HEK293 (cell line): ENCODE results near the gene MLXIPL.

Experiments used
- CTCF ChIA-PET: fragments of 350-600 bp; formaldehyde crosslinking; extraction: SDS; loops from one replicate; lab custom pipeline; 2021; ENCODE audit warnings: antibody characterized with exemption; lab: Yijun Ruan, JAX
- POLR2A ChIA-PET: fragments of 300-600 bp; formaldehyde crosslinking; extraction: SDS; loops from one replicate; lab custom pipeline; 2020; ENCODE audit warnings: antibody characterized with exemption, inconsistent platforms; lab: Yijun Ruan, JAX
- H3K27ac ChIP-seq: fragments of 200-500 bp; sonication (Bioruptor generic); 2 replicates; pipeline ENCODE4 v1.5.1; 2014; ENCODE audit warnings: low read depth, low read length, control low read depth, inconsistent platforms; ENCODE audit errors: extremely low read depth
- H3K36me3 ChIP-seq, 2 experiments: fragments of 200-500 bp in 1 of 2; sonication (Bioruptor generic) in 1 of 2; 1 replicate in 1 of 2; 2 replicates in 1 of 2; pipeline ENCODE4 v1.5.1; 2014 to 2017; ENCODE audit warnings: inconsistent platforms in 2 of 2, low read length in 2 of 2; ENCODE audit not compliant: control insufficient read depth in 2 of 2, insufficient read depth in 1 of 2
- H3K4me1 ChIP-seq: fragments of 200-500 bp; sonication (Bioruptor generic); 2 replicates; pipeline ENCODE4 v1.5.1; 2014; ENCODE audit warnings: mild to moderate bottlenecking, low read length, inconsistent platforms; ENCODE audit not compliant: control insufficient read depth, insufficient read depth
- H3K4me3 ChIP-seq: 2 replicates; pipeline ENCODE4 v1.5.1; 2011; ENCODE audit warnings: low read depth, mild to moderate bottlenecking, control low read depth, low read length, moderate library complexity
- H3K9me3 ChIP-seq: fragments of 200-500 bp; sonication (Bioruptor generic); 2 replicates; pipeline ENCODE4 v1.5.1; 2014; ENCODE audit warnings: low read depth, low read length, inconsistent platforms; ENCODE audit not compliant: control insufficient read depth, insufficient read depth
- EGR2 ChIP-seq: fragments of 450-650 bp; formaldehyde crosslinking; IDR thresholded peaks from 2 replicates; pipeline ENCODE4 v1.5.1; 2016; ENCODE audit warnings: low read depth, missing biosample characterization, missing genetic modification characterization
- HIC1 ChIP-seq: fragments of 450-650 bp; formaldehyde crosslinking; IDR thresholded peaks from 2 replicates; pipeline ENCODE4 v1.5.1; 2016; ENCODE audit warnings: missing biosample characterization, missing genetic modification characterization
- HOXC10 ChIP-seq: sonication (generic); formaldehyde crosslinking; IDR thresholded peaks from 2 replicates; pipeline ENCODE4 v1.8.1; 2023; ENCODE audit warnings: mild to moderate bottlenecking, missing genetic modification reagents
- IKZF3 ChIP-seq: fragments of 450-650 bp; IDR thresholded peaks from 2 replicates; pipeline ENCODE4 v1.5.0; 2018; ENCODE audit warnings: missing biosample characterization, mild to moderate bottlenecking, missing genetic modification characterization, moderate library complexity
- OVOL3 ChIP-seq: fragments of 450-650 bp; formaldehyde crosslinking; IDR thresholded peaks from 2 replicates; pipeline ENCODE4 v1.5.1; 2016; ENCODE audit warnings: missing biosample characterization, missing genetic modification characterization
- SCRT2 ChIP-seq: fragments of 450-650 bp; formaldehyde crosslinking; IDR thresholded peaks from 2 replicates; pipeline ENCODE4 v1.5.1; 2016; ENCODE audit warnings: missing biosample characterization, missing genetic modification characterization
- SP2 ChIP-seq: fragments of 450-650 bp; formaldehyde crosslinking; IDR thresholded peaks from 2 replicates; pipeline ENCODE4 v1.5.1; 2016; ENCODE audit warnings: missing biosample characterization, missing genetic modification characterization
- TRIM28 ChIP-seq: IDR thresholded peaks from 2 replicates; pipeline ENCODE4 v1.6.1; 2011; ENCODE audit warnings: low read length, control low read depth, borderline replicate concordance
- WT1 ChIP-seq: fragments of 450-650 bp; formaldehyde crosslinking; IDR thresholded peaks from 2 replicates; pipeline ENCODE4 v1.5.1; 2016; ENCODE audit warnings: missing biosample characterization, missing genetic modification characterization
- ZBTB17 ChIP-seq: fragments of 450-650 bp; formaldehyde crosslinking; IDR thresholded peaks from 2 replicates; pipeline ENCODE4 v1.5.1; 2016; ENCODE audit warnings: missing biosample characterization, missing genetic modification characterization
- ZBTB20 ChIP-seq: fragments of 450-650 bp; formaldehyde crosslinking; IDR thresholded peaks from 2 replicates; pipeline ENCODE4 v1.5.1; 2016; ENCODE audit warnings: missing biosample characterization, missing genetic modification characterization
- ZBTB6 ChIP-seq: fragments of 450-650 bp; formaldehyde crosslinking; IDR thresholded peaks from 2 replicates; pipeline ENCODE4 v1.5.1; 2017; ENCODE audit warnings: missing biosample characterization, missing genetic modification characterization
- ZFHX2 ChIP-seq: fragments of 450-650 bp; formaldehyde crosslinking; conservative IDR thresholded peaks from 2 replicates; pipeline ENCODE4 v1.5.1; 2016; ENCODE audit warnings: missing biosample characterization, missing genetic modification characterization
- ZNF138 ChIP-seq: fragments of 450-650 bp; formaldehyde crosslinking; IDR thresholded peaks from 2 replicates; pipeline ENCODE4 v1.5.1; 2016; ENCODE audit warnings: missing biosample characterization, missing genetic modification characterization, borderline replicate concordance
- ZNF155 ChIP-seq: fragments of 450-650 bp; formaldehyde crosslinking; IDR thresholded peaks from 2 replicates; pipeline ENCODE4 v1.5.1; 2016; ENCODE audit warnings: missing biosample characterization, missing genetic modification characterization
- ZNF16 ChIP-seq: fragments of 450-650 bp; formaldehyde crosslinking; IDR thresholded peaks from 2 replicates; pipeline ENCODE4 v1.5.1; 2016; ENCODE audit warnings: low read depth, missing biosample characterization, missing genetic modification characterization
- ZNF211 ChIP-seq: fragments of 450-650 bp; formaldehyde crosslinking; IDR thresholded peaks from 2 replicates; pipeline ENCODE4 v1.5.1; 2016; ENCODE audit warnings: low read depth, missing biosample characterization, missing genetic modification characterization
- ZNF221 ChIP-seq: fragments of 450-650 bp; formaldehyde crosslinking; IDR thresholded peaks from 2 replicates; pipeline ENCODE4 v1.5.1; 2017; ENCODE audit warnings: missing biosample characterization, missing genetic modification characterization, borderline replicate concordance
- ZNF362 ChIP-seq: fragments of 450-650 bp; formaldehyde crosslinking; IDR thresholded peaks from 2 replicates; pipeline ENCODE4 v1.5.1; 2016; ENCODE audit warnings: missing biosample characterization, missing genetic modification characterization
- ZNF366 ChIP-seq: fragments of 450-650 bp; formaldehyde crosslinking; conservative IDR thresholded peaks from 2 replicates; pipeline ENCODE4 v1.5.1; 2016; ENCODE audit warnings: missing biosample characterization, missing genetic modification characterization
- ZNF404 ChIP-seq: fragments of 450-650 bp; formaldehyde crosslinking; IDR thresholded peaks from 2 replicates; pipeline ENCODE4 v1.5.1; 2017; ENCODE audit warnings: missing biosample characterization, missing genetic modification characterization
- ZNF423 ChIP-seq: fragments of 450-650 bp; formaldehyde crosslinking; IDR thresholded peaks from 2 replicates; pipeline ENCODE4 v1.5.1; 2016; ENCODE audit warnings: missing biosample characterization, missing genetic modification characterization
- ZNF433 ChIP-seq: fragments of 450-650 bp; formaldehyde crosslinking; IDR thresholded peaks from 2 replicates; pipeline ENCODE4 v1.5.1; 2016; ENCODE audit warnings: missing biosample characterization, missing genetic modification characterization, low read depth
- ZNF510 ChIP-seq: fragments of 450-650 bp; formaldehyde crosslinking; IDR thresholded peaks from 2 replicates; pipeline ENCODE4 v1.5.1; 2018; ENCODE audit warnings: mild to moderate bottlenecking, missing genetic modification characterization, missing biosample characterization; ENCODE audit not compliant: insufficient replicate concordance
- ZNF529 ChIP-seq: fragments of 450-650 bp; formaldehyde crosslinking; IDR thresholded peaks from 2 replicates; pipeline ENCODE4 v1.5.1; 2017; ENCODE audit warnings: missing genetic modification characterization, missing biosample characterization; ENCODE audit not compliant: insufficient replicate concordance
- TF ChIP-seq, protein P1 (sequence below): fragments of 450-650 bp; formaldehyde crosslinking; IDR thresholded peaks from 2 replicates; pipeline ENCODE4 v1.5.1; 2017; ENCODE audit warnings: missing biosample characterization, missing genetic modification characterization
- TF ChIP-seq, protein P2 (sequence below): fragments of 450-650 bp; formaldehyde crosslinking; IDR thresholded peaks from 2 replicates; pipeline ENCODE4 v1.5.1; 2016; ENCODE audit warnings: missing biosample characterization, missing genetic modification characterization

MLXIPL gene

DNA sequence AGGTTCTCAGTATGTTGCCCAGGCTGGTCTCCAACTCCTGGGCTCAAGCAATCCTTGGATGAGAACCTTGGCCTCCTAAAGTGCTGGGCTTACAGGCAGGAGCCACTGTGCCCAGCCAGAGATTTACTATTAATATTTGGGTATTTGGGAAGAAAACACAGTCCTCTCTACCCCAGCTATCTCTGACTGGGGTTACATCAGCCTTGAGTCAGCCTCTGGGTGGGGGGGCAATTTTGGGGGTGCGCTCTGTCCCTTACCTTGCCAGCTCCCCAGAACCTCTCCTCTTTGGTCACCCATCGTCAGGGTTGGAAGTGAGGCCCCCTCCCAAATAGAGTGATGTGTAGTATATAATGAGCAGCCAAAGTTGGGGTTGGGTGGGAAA is 1.8 kb downstream of the MLXIPL start:
- POLR2A ChIA-PET: interaction anchor here (0.7 kb wide), 1 partner anchor 75 kb away, joined by 5 read pairs; no protein-coding TSS in a partner anchor
- no peaks in the 10 kb centered on the region for H3K9me3 ChIP-seq
- no peaks in the 10 kb centered on the region for H3K4me1 ChIP-seq
- 0 out of 2 replicates have a peak, but pooled peaks have one; percentile 8 for TF ChIP-seq ZNF362 (tag by site-specific recombination)
- TF ChIP-seq ZNF433 (tag by site-specific recombination): no peak
- H3K36me3 ChIP-seq: no peaks in the 10 kb centered on the region
- CTCF ChIA-PET: interaction anchor here (0.7 to 1.2 kb wide), 2 partner anchors 16 to 113 kb away, joined by 3 to 5 read pairs; no protein-coding TSS in a partner anchor
- H3K4me3 ChIP-seq: no peak overlapping the region
- H3K27ac ChIP-seq: no peak overlapping the region

DNA sequence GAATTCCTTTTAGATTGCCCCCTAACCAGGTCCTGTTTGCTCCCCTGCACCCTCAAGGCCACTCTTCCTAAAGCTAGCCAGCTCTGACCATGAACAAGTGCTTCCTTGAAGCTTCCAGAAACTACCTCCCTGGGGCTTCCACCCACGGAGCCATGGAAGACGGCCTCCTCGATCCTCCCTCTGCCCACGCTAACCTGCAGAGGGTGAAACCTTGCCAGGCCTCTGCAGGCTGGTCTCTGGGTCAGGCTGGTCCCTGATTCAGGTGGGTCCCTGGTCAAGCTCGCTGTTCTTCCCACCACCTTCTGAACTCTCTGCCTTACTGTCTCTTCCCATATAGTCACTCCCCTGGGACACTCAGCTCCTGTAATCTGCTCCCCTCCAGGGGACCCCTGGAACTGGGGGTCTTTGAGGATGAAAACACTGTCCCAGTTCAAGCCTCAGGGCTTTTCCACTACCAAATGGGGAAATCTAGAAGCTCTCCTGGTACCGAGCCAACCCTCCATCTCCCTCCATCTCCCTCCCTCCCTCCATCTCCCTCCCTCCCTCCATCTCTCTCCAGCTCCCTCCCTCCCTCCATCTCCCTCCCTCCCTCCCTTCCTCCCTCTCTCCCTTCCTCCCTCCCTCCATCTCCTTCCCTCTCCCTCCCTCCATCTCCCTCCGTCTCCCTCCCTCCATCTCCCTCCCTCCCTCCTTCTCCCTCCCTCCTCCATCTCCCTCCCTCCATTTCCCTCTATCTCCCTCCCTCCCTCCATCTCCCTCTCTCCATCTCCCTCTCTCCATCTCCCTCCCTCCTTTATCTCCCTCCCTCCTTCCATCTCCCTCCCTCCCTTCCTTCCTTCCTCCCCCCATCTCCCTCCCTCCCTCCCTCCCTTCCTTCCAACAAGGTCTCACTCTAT is 2.9 kb downstream of the MLXIPL start:
- ChIA-PET POLR2A (interaction anchor here (0.6 to 1.3 kb wide), 5 partner anchors 9 to 113 kb away, joined by 3 to 5 read pairs (median 4); no protein-coding TSS in a partner anchor), CTCF (interaction anchor here (0.6 to 1.3 kb wide), 5 partner anchors 15 to 808 kb away, joined by 3 to 8 read pairs (median 3); no protein-coding TSS in a partner anchor)
- Histone ChIP-seq H3K4me1 (no peaks in the 10 kb centered on the region), H3K9me3 (no peaks in the 10 kb centered on the region), H3K27ac (no peak overlapping the region), H3K36me3 (no peaks in the 10 kb centered on the region), H3K4me3 (no peak overlapping the region)
- TF ChIP-seq HIC1 (tag by site-specific recombination): no peak
- TF ChIP-seq ZNF423: no peak
- TF ChIP-seq ZNF366 (tag by site-specific recombination): peak; percentile 53
- TF ChIP-seq ZBTB6 (tag by site-specific recombination): peak; percentile 77; the same call in 1 of the 2 replicates
- TF ChIP-seq EGR2 (tag by site-specific recombination): peak; percentile 50; the same call in 1 of the 2 replicates
- TF ChIP-seq TRIM28: no peak
- TF ChIP-seq, protein P1, sequence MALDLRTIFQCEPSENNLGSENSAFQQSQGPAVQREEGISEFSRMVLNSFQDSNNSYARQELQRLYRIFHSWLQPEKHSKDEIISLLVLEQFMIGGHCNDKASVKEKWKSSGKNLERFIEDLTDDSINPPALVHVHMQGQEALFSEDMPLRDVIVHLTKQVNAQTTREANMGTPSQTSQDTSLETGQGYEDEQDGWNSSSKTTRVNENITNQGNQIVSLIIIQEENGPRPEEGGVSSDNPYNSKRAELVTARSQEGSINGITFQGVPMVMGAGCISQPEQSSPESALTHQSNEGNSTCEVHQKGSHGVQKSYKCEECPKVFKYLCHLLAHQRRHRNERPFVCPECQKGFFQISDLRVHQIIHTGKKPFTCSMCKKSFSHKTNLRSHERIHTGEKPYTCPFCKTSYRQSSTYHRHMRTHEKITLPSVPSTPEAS (tag by site-specific recombination): no peak
- TF ChIP-seq ZBTB17 (tag by site-specific recombination): no peak
- TF ChIP-seq, protein P2, sequence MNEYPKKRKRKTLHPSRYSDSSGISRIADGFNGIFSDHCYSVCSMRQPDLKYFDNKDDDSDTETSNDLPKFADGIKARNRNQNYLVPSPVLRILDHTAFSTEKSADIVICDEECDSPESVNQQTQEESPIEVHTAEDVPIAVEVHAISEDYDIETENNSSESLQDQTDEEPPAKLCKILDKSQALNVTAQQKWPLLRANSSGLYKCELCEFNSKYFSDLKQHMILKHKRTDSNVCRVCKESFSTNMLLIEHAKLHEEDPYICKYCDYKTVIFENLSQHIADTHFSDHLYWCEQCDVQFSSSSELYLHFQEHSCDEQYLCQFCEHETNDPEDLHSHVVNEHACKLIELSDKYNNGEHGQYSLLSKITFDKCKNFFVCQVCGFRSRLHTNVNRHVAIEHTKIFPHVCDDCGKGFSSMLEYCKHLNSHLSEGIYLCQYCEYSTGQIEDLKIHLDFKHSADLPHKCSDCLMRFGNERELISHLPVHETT (tag by site-specific recombination): no peak
- TF ChIP-seq ZNF529 (tag by site-specific recombination): no peak
- TF ChIP-seq ZNF16 (tag by site-specific recombination): no peak
- TF ChIP-seq ZNF221 (tag by site-specific recombination): no peak
- TF ChIP-seq ZNF510 (tag by site-specific recombination): no peak
- no peak for TF ChIP-seq ZNF211
- no peak for TF ChIP-seq ZBTB20 (tag by site-specific recombination)
- no peak for TF ChIP-seq HOXC10 (CRISPR knock-in tag)
- no peak for TF ChIP-seq ZNF138 (tag by site-specific recombination)
- no peak for TF ChIP-seq IKZF3 (tag by site-specific recombination)
- peak; percentile 75 for TF ChIP-seq ZFHX2
- no peak for TF ChIP-seq SP2
- no peak for TF ChIP-seq ZNF404 (tag by site-specific recombination)
- no peak for TF ChIP-seq SCRT2
- TF ChIP-seq ZNF155 (tag by site-specific recombination): no peak
- no peak for TF ChIP-seq OVOL3 (tag by site-specific recombination)
- peak; percentile 54; the same call in 1 of the 2 replicates for TF ChIP-seq WT1 (tag by site-specific recombination)
